KMS-11 (cell line): ENCODE measurements around the gene ARMCX6.
A peak's percentile ranks its signal among the peaks of the same experiment; 100 is the strongest.

Experiments used
- H2AFZ ChIP-seq: fragments of 200-600 bp; sonication (generic); 2 replicates; pipeline ENCODE4 v1.6.1; 2016; ENCODE audit warnings: antibody characterized with exemption, mixed run types, low read depth
- H3K27ac ChIP-seq: fragments of 200-600 bp; sonication (generic); 2 replicates; pipeline ENCODE4 v1.6.1; 2016; ENCODE audit warnings: mild to moderate bottlenecking, mixed run types
- H3K27me3 ChIP-seq: fragments of 200-600 bp; sonication (generic); 2 replicates; pipeline ENCODE4 v1.6.1; 2017; ENCODE audit warnings: mild to moderate bottlenecking, low read depth, mixed run types, moderate library complexity; ENCODE audit not compliant: insufficient read depth
- H3K36me3 ChIP-seq: fragments of 200-600 bp; sonication (generic); 2 replicates; pipeline ENCODE4 v1.6.1; 2017; ENCODE audit warnings: mild to moderate bottlenecking, mixed run types; ENCODE audit not compliant: insufficient read depth
- H3K4me1 ChIP-seq: fragments of 200-600 bp; sonication (generic); 2 replicates; pipeline ENCODE4 v1.6.1; 2016; ENCODE audit warnings: mild to moderate bottlenecking, low read depth, mixed run types; ENCODE audit not compliant: poor library complexity, severe bottlenecking
- H3K4me2 ChIP-seq: fragments of 200-600 bp; sonication (generic); 2 replicates; pipeline ENCODE4 v1.7.0; 2016; ENCODE audit warnings: mild to moderate bottlenecking, mixed run types
- H3K4me3 ChIP-seq: fragments of 200-600 bp; sonication (generic); IDR thresholded peaks from 2 replicates; pipeline ENCODE4 v1.6.1; 2017; ENCODE audit warnings: low read depth, low read length, mixed read lengths; ENCODE audit not compliant: insufficient read depth
- H3K79me2 ChIP-seq: fragments of 200-600 bp; sonication (generic); 2 replicates; pipeline ENCODE4 v1.6.1; 2016; ENCODE audit warnings: low read depth, mixed run types; ENCODE audit not compliant: insufficient read depth
- H3K9ac ChIP-seq: fragments of 200-600 bp; sonication (generic); 2 replicates; pipeline ENCODE4 v1.6.1; 2016; ENCODE audit warnings: mild to moderate bottlenecking, mixed run types
- H4K20me1 ChIP-seq: fragments of 200-600 bp; sonication (generic); 2 replicates; pipeline ENCODE4 v1.6.1; 2016; ENCODE audit warnings: mild to moderate bottlenecking, mixed run types; ENCODE audit not compliant: insufficient read depth
- CTCF ChIP-seq: fragments of 200-600 bp; sonication (generic); conservative IDR thresholded peaks from 2 replicates; pipeline ENCODE4 v1.6.1; 2017; ENCODE audit warnings: low read depth, mild to moderate bottlenecking, antibody characterized with exemption, low read length, moderate library complexity, mixed read lengths

Gene ARMCX6

GRCh38 chrX:101617211-101618191, at the start of gene ARMCX6:
TSS of gene ARMCX6 (minus strand) at chrX:101618000. CDS start at chrX:101616620, 1,380 bp downstream.
- Histone ChIP-seq H3K27ac (peak within 1 kb of the TSS; percentile 67), H2AFZ (peak within 1 kb of the TSS; percentile 78), H3K27me3 (no peaks in the 10 kb centered on the region), H3K9ac (peak within 1 kb of the TSS; percentile 79), H3K4me3 (no peak within 1 kb of the TSS), H3K79me2 (no peaks in the 10 kb centered on the region), H3K4me1 (peaks cover 44% of the 10 kb centered on the region), H3K36me3 (no peaks in the 10 kb centered on the region), H3K4me2 (peak within 1 kb of the TSS; percentile 92), H4K20me1 (no peaks in the 10 kb centered on the region)
- TF ChIP-seq CTCF, result peak; percentile 31; the same call in 1 of the 2 replicates

- Histone ChIP-seq H3K4me2 (peak within 1 kb of the TSS; percentile 60), H3K36me3 (no peaks in the 10 kb centered on the region), H2AFZ (peak within 1 kb of the TSS; percentile 87), H3K27ac (no peak within 1 kb of the TSS), H4K20me1 (no peaks in the 10 kb centered on the region), H3K9ac (peak within 1 kb of the TSS; percentile 50; the same call in 1 of the 2 replicates), H3K79me2 (no peaks in the 10 kb centered on the region), H3K4me3 (no peak within 1 kb of the TSS), H3K4me1 (peaks cover 4% of the 10 kb centered on the region), H3K27me3 (no peaks in the 10 kb centered on the region)
- TF ChIP-seq CTCF, result no peak
Measured at GRCh38 chrX:101659601-101660063, 41.8 kb upstream of the ARMCX6 start, which contains the start of gene ARMCX2. TSS of gene ARMCX2 (minus strand) at chrX:101659850. CDS start at chrX:101657588, 2,262 bp downstream.

- Histone ChIP-seq H2AFZ (peak overlapping the region; percentile 87), H3K36me3 (no peaks in the 10 kb centered on the region), H4K20me1 (no peaks in the 10 kb centered on the region), H3K4me3 (no peak overlapping the region), H3K27ac (no peak overlapping the region), H3K9ac (peak overlapping the region; percentile 50; the same call in 1 of the 2 replicates), H3K27me3 (no peaks in the 10 kb centered on the region), H3K4me1 (peaks cover 4% of the 10 kb centered on the region), H3K4me2 (peak overlapping the region; percentile 60), H3K79me2 (no peaks in the 10 kb centered on the region)
- no peak for TF ChIP-seq CTCF
Measured at GRCh38 chrX:101658661-101659491, 41.1 kb upstream of the ARMCX6 start.

- Histone ChIP-seq H3K4me2 (no peak overlapping the region), H3K27me3 (no peaks in the 10 kb centered on the region), H3K4me1 (peaks cover 4% of the 10 kb centered on the region), H3K36me3 (no peaks in the 10 kb centered on the region), H4K20me1 (no peaks in the 10 kb centered on the region), H3K4me3 (no peak overlapping the region), H3K27ac (no peak overlapping the region), H3K9ac (no peak overlapping the region), H2AFZ (no peak overlapping the region), H3K79me2 (no peaks in the 10 kb centered on the region)
- TF ChIP-seq CTCF, result no peak
Measured at GRCh38 chrX:101657495-101657894, 39.7 kb upstream of the ARMCX6 start.
